Calu3 (cell line): ENCODE measurements around the gene MEIS3. TPM values are rescaled to one million over a fixed set of nuclear protein-coding genes. Genes with fewer than 3 reads are reported as not detected.

Experiments used
- BruUV-seq: library from RNA; stranded (reverse); fragments of 400-500 nt; replicated peaks from 2 replicates; lab custom pipeline; 2021; lab: Mats Ljungman, UMichigan
- CTCF ChIA-PET: fragments of 300-600 bp; sonication (Branson Sonifier 250); formaldehyde crosslinking; loops from one replicate; lab custom pipeline; 2022; ENCODE audit warnings: antibody characterized with exemption; lab: Charles Lee
- DNase-seq: peaks from one replicate; pipeline ENCODE4 v3.0.0; 2022
- H3K27ac Mint-ChIP-seq: one replicate; pipeline ENCODE4 v1.8.0; 2022; ENCODE audit warnings: mixed read lengths; ENCODE audit not compliant: unreplicated experiment
- H3K27me3 Mint-ChIP-seq: one replicate; pipeline ENCODE4 v1.8.0; 2022; ENCODE audit warnings: mixed read lengths; ENCODE audit not compliant: unreplicated experiment
- H3K36me3 Mint-ChIP-seq: one replicate; pipeline ENCODE4 v1.8.0; 2022; ENCODE audit warnings: mild to moderate bottlenecking, moderate library complexity, mixed read lengths; ENCODE audit not compliant: insufficient read depth, unreplicated experiment
- H3K4me1 Mint-ChIP-seq: one replicate; pipeline ENCODE4 v1.8.0; 2022; ENCODE audit warnings: mild to moderate bottlenecking, low read depth, mixed read lengths; ENCODE audit not compliant: unreplicated experiment
- H3K4me3 Mint-ChIP-seq: one replicate; pipeline ENCODE4 v1.8.0; 2022; ENCODE audit warnings: mild to moderate bottlenecking, low read depth, moderate library complexity, mixed read lengths; ENCODE audit not compliant: unreplicated experiment
- H3K9me3 Mint-ChIP-seq: one replicate; pipeline ENCODE4 v1.8.0; 2022; ENCODE audit warnings: low read depth, mixed read lengths; ENCODE audit not compliant: unreplicated experiment
- CTCF ChIP-seq: fragments of 200-600 bp; IDR thresholded peaks from one replicate; pipeline ENCODE4 v1.8.0; 2022; ENCODE audit warnings: antibody characterized with exemption; ENCODE audit not compliant: unreplicated experiment
- intact Hi-C: fragments of 100-400 bp; cut with micrococcal nuclease; formaldehyde crosslinking; loops from one replicate; pipeline ENCODE4 v1.10.0; 2022; ENCODE audit not compliant: unreplicated experiment
- total RNA-seq: library from RNA; stranded (reverse); gene quantifications from 2 replicates; pipeline ENCODE4 v1.2.3, GENCODE V29; 2022

The MEIS3 gene
- total RNA-seq, 1 experiment from 2014 or later = 0.87 TPM

GRCh38 chr19:47362321-47362720, 57.0 kb downstream of the MEIS3 start:
- Mint-ChIP-seq H3K9me3 (no peaks in the 10 kb centered on the region), H3K27ac (no peak overlapping the region), H3K4me3 (no peak overlapping the region), H3K4me1 (no peaks in the 10 kb centered on the region), H3K36me3 (peaks cover 81% of the 10 kb centered on the region), H3K27me3 (no peaks in the 10 kb centered on the region)
- intact Hi-C loops = no loop called here
- no TSS peak for BruUV-seq
- CTCF ChIA-PET = interaction anchor here (0.6 kb wide), 1 partner anchor 88 kb away, joined by 4 read pairs; no protein-coding TSS in a partner anchor
- DNase-seq = no peak
- TF ChIP-seq CTCF = no peak

GRCh38 chr19:47358936-47359335, 60.4 kb downstream of the MEIS3 start:
- intact Hi-C loops = no loop called here
- BruUV-seq = no TSS peak
- no peak for DNase-seq
- Mint-ChIP-seq H3K27ac (no peak overlapping the region), H3K4me3 (no peak overlapping the region), H3K36me3 (peaks cover 93% of the 10 kb centered on the region), H3K4me1 (no peaks in the 10 kb centered on the region), H3K9me3 (no peaks in the 10 kb centered on the region), H3K27me3 (no peaks in the 10 kb centered on the region)
- CTCF ChIA-PET = interaction anchor here (0.5 kb wide), 1 partner anchor 465 kb away, joined by 13 read pairs; no protein-coding TSS in a partner anchor
- no peak for TF ChIP-seq CTCF

GRCh38 chr19:47357788-47358680, 61.3 kb downstream of the MEIS3 start:
- intact Hi-C loops = no loop called here
- Mint-ChIP-seq H3K27me3 (no peaks in the 10 kb centered on the region), H3K9me3 (no peaks in the 10 kb centered on the region), H3K4me3 (no peak overlapping the region), H3K36me3 (peaks cover 84% of the 10 kb centered on the region), H3K27ac (no peak overlapping the region), H3K4me1 (peaks cover under 1% of the 10 kb centered on the region)
- CTCF ChIA-PET = no interaction called here
- TF ChIP-seq CTCF = peak; percentile 55
- BruUV-seq = no TSS peak
- no peak for DNase-seq

- no peak for DNase-seq
- no peak overlapping the region for H3K27ac Mint-ChIP-seq
- no peak overlapping the region for H3K4me3 Mint-ChIP-seq
- H3K9me3 Mint-ChIP-seq = no peaks in the 10 kb centered on the region
- CTCF ChIA-PET = interaction anchor here (0.8 kb wide), 1 partner anchor 113 kb away, joined by 3 read pairs; no protein-coding TSS in a partner anchor
- no peaks in the 10 kb centered on the region for H3K27me3 Mint-ChIP-seq
- intact Hi-C loops = no loop called here
- peaks cover 89% of the 10 kb centered on the region for H3K36me3 Mint-ChIP-seq
- no peak for TF ChIP-seq CTCF
- peaks cover 12% of the 10 kb centered on the region for H3K4me1 Mint-ChIP-seq
- no TSS peak for BruUV-seq
These were observed 62.4 kb downstream of the MEIS3 start for GRCh38 chr19:47356900-47357299.
